WI38 (cell line): ENCODE results near the gene FLRT1.

ENCODE experiments used
- H3K4me3 ChIP-seq: 2 replicates; pipeline ENCODE4 v1.5.1; 2011; ENCODE audit warnings: low read depth, mild to moderate bottlenecking, control low read depth, low read length
- CTCF ChIP-seq: IDR thresholded peaks from 2 replicates; pipeline ENCODE4 v1.5.1; 2012; ENCODE audit warnings: low read depth, mild to moderate bottlenecking, control low read depth, low read length

FLRT1 gene

GRCh38 chr11:64056861-64057260, 21.1 kb downstream of the FLRT1 start:
- TF ChIP-seq CTCF: no peak
- no peak overlapping the region for H3K4me3 ChIP-seq

GRCh38 chr11:64057890-64058289, 22.2 kb downstream of the FLRT1 start:
- TF ChIP-seq CTCF: no peak
- no peak overlapping the region for H3K4me3 ChIP-seq

GRCh38 chr11:64058494-64058893, 22.8 kb downstream of the FLRT1 start:
- H3K4me3 ChIP-seq: no peak overlapping the region
- no peak for TF ChIP-seq CTCF

GRCh38 chr11:64059339-64060140, 23.8 kb downstream of the FLRT1 start:
- TF ChIP-seq CTCF: no peak
- H3K4me3 ChIP-seq: no peak overlapping the region

- peak overlapping the region; percentile 45 for H3K4me3 ChIP-seq
- TF ChIP-seq CTCF: no peak
Measured at GRCh38 chr11:64060263-64060860, 24.6 kb downstream of the FLRT1 start.

- H3K4me3 ChIP-seq: peak overlapping the region; percentile 45
Measured at GRCh38 chr11:64060861-64061444, 25.2 kb downstream of the FLRT1 start.

More at GRCh38 chr11:64060861-64061444, 25.2 kb downstream of the FLRT1 start:
- TF ChIP-seq CTCF: no peak
